NCI-H2227 (cell line): ENCODE measurements around the gene RAB10.

Experiments
- DNase-seq: peaks from one replicate; lab custom pipeline; 2025; ENCODE audit not compliant: unreplicated experiment; lab: John Stamatoyannopoulos, UW

RAB10 gene

DNA sequence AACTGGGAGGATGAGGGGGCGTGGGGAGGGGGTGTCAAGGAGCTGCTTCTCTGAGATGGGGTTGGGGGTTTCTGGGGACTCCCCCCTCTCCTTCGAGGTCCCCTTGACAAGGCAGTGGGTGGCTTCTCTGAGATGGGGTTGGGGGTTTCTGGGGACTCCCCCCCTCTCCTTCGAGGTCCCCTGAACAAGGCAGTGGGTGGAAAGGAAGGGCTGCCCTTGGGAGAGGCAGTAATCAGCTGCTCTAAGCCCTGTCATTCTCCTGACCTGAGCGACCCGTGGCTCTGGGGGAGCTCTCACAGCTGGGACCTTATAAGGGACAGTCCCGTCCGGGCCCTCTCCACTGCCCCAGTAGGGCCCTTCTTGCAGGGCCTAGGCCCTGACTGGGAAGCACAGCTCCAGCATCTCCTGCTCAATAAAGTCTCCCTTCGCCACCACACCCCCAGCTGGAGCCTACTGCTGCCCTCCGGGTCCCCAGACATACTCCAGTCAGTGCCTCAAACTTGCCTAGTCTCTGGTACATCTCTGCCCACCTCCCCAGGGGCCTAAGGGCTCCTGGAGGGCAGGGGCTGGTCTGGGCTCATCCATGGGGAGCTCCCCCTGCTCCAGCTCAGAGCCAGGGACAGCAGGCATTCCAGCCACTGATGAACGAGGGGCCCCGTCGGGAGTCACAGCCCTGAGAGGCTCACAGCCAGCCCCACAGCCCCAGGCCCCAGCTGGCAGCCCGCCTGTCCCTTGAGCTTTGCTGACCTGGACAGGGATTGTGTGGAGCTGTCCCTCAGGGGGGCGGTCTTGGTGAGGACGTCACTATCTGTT lies 141.8 kb downstream of the RAB10 start:
- DNase-seq: no peak

DNA sequence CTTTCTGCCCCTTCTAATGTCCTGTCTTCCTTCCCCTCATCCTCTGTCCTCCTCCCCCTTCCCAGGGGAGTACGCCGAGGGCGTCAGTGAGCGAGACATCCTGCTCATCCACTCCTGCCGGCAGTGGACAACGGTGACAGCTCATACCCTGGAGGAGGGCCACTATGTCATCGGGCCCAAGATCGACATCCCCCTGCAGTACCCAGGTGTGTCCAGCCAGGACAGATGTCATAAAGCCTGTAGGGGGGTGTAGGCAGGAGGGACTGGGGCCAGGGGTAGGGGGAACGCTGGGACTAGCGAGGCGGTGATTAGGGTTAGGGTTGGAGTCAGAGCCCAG lies 142.4 kb downstream of the RAB10 start:
- DNase-seq: no peak

DNA sequence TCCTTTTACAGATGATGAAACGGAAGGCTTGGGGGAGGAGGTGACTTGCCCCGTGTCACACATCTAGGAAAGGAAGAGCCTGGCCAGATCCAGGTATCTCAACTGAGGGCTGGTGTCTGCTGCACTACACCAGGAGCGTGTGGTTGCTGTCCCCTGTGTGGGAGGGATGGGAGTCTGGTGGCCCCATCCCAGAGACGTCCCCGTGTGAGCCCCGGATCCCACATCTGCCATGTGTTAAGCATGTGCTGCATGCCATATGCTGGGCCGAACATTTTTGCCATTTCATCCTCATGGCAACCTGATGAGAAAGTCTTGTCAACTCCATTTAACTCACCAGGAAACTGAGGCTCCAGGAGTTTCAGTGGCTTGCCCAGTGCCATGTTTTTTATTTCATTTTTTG lies 143.2 kb downstream of the RAB10 start:
- DNase-seq: no peak

DNA sequence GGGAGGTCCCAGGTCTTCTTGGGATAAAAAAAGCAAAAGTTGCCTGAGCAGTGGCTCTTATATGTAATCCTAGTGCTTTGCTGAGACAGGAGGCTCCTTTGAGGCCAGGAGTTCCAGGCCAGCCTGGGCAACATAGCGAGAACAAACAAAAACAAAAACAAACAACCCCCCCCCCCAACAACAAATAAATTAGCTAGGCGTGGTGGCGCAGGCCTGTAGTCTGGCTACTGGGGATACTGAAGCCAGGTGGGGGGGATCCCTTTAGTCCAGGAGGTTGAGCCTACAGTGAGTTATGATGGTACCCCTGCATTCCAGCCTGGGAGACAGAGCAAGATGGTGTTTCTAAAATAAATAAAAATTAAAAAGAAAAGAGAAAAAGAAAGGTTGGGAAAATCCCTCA lies 144.4 kb downstream of the RAB10 start:
- DNase-seq: no peak

DNA sequence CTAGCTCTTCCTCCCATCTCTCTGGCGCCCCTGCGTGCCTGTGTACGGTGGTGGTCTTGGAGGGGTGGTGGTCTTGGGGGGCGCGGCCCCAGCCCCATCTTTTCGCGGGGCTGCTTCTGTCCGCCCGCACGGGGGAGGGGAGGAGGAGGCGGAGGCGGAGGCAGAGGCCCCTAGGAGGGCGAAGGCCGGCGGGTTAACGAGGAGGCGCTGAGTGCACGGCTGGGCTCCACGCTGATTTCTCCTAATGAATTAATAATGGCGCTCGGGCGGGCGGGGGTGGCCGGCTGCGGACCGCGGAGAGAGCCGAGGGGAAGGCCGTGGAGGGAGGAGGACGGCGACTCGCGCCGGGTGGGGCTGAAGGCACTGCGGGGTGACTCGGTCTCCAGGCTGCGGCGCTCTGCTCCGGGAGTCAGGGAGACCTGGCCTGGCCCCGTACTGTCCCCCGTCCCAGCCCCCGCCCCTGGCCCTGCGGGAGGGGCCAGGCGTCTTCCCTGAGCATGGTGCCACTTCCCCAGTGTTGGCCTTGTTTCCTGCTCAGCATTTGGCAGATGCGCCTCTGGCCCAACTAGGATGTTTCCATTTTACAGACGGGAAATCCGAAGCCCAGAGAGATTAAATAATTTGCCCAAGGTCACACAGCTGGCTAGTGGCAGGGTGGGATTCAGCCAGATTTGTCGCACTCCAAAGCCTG lies 145.0 kb downstream of the RAB10 start:
- DNase-seq: peak; percentile 65

DNA sequence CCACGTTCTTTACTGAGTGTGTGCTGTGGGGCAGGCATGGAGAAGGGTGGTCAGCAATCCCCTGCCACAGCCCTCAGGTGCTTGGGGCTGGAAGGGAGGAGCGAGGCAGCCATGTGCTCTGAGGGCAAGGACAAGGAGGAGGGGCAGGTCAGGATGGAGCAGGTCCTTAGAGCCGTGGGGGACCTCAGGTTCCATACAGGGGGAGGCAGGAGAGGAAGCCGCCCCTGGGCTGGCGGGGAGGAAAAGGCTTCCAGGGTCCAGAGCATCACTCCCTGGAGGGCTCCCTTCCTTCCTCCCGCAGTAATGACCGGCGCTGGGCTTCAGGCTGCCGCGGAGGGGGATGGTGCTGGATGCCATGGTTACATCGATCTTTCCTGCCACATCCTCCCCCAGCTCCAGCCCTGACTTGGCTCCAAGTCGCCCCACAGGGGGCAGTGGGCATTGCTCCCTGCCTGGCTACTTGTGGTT lies 145.6 kb downstream of the RAB10 start:
- peak; percentile 73 for DNase-seq

DNA sequence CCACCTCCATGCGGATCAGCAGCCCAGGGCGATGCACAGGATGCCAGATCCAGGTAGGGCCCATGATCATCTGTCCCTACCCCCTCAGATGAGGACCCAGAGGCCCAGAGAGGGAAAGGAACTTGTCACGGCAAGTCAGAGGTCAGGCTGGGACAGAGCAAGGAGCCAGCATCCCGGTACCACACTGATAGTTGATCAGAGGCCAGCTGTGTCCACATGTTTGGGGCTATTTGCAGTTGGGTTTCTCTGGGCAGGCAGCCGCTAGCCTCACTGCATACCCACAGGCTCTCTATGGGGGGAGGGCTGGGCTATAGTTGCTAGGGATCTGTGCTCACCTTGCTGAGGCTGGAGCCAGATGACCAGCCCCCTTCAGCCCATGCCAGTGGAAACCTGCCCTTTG lies 148.6 kb downstream of the RAB10 start:
- no peak for DNase-seq

DNA sequence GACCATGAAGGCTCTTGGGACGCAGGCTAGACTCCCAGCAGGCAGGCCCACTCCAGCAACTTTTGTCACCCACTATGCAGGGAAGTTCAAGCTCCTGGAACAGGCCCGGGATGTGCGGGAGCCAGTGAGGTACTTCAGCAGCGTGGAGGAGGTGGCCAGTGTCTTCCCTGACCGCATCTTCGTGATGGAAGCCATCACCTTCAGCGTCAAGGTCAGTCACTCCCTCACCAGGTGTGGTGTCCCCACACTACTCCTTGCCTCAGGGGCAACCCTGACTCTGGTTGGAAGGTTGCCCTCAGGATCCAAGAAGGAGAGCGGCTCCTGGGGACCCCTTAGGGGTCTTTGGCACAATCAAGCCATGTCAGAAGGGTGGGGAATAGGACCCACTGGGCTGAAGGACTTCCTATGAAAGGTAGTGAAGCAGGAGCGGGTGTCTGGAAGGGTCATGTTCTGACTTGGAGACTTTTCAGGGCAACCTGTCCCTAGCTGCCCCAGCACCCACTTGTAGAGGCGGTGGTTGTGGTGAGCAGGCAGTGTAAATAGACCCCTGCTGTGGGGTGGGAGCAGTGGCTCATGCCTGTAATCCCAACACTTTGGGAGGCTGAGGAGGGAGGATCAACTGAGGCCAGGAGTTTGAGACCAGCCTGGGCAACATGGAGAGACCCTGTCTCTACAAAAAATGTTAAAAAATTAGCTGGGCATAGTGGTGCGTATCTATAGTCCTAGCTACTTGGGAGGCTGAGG lies 149.2 kb downstream of the RAB10 start:
- no peak for DNase-seq

DNA sequence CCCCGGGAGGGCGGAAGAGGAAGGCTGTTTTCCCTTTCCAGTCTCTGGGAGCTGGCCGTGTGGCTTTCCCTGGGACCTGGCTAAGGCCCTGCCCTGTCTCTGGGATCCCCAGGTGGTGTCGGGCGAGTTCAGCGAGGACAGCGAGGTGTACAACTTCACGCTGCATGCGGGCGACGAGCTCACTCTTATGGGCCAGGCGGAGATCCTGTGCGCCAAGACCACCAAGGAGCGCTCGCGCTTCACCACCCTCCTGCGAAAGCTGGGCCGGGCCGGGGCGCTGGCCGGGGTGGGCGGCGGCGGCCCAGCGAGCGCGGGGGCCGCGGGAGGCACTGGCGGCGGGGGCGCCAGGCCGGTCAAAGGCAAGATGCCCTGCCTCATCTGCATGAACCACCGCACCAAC lies 150.2 kb downstream of the RAB10 start:
- no peak for DNase-seq

DNA sequence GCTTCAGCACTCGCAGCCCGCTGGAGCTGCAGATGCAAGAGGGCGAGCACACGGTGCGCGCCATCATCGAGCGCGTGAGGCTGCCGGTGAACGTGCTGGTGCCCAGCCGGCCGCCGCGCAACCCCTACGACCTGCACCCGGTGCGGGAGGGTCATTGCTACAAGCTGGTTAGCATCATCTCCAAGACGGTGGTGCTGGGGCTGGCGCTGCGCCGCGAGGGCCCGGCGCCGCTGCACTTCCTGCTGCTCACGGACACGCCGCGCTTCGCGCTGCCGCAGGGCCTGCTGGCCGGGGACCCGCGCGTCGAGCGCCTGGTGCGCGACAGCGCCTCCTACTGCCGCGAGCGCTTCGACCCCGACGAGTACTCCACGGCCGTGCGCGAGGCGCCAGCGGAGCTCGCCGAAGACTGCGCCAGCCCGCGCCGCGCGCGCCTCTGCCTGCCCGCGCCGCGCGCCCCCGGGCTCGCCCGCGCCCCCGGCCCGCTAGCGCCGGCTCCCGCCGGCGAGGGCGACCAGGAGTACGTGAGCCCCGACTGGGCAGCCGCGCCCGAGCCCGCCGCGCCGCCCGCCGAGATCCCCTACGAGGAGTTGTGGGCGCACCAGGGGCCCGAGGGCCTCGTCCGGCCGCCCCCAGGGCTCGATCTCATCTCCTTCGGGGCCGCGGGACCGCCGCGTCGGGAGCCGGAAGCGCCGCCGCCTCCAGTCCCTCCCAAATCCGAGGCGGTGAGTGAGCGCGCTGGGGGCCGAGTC lies 150.8 kb downstream of the RAB10 start:
- peak; percentile 94 for DNase-seq

DNA sequence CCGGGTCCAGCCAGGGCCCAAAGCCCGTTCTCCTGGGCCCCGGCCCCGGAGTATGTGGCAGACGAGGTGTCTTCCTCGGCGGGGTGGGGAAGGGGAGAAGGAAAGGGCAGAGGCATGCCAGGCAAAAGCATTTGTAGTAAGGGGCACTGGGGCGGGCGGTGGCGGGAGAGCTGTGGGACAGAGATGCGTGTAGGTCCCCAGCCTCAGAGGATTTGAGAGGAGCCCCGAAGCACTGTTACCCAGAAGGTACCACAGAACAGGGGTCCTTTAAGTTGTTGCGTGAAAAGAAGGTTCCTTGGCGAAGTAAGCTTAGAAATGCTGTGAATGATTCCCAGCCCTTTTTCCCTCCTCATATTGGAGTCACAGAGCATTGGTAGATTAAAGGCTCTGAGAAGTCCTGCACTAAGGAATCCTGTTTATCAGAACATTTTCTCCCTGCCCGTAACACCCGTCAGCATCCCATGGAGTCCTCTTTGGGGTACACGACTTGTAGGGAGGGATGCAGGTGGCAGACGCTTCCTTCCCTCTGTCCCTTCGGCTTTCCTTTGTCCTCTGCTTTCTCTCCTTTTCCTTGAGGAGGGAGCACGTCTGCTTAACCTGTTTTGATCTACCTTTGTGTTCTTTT lies 151.5 kb downstream of the RAB10 start:
- no peak for DNase-seq

DNA sequence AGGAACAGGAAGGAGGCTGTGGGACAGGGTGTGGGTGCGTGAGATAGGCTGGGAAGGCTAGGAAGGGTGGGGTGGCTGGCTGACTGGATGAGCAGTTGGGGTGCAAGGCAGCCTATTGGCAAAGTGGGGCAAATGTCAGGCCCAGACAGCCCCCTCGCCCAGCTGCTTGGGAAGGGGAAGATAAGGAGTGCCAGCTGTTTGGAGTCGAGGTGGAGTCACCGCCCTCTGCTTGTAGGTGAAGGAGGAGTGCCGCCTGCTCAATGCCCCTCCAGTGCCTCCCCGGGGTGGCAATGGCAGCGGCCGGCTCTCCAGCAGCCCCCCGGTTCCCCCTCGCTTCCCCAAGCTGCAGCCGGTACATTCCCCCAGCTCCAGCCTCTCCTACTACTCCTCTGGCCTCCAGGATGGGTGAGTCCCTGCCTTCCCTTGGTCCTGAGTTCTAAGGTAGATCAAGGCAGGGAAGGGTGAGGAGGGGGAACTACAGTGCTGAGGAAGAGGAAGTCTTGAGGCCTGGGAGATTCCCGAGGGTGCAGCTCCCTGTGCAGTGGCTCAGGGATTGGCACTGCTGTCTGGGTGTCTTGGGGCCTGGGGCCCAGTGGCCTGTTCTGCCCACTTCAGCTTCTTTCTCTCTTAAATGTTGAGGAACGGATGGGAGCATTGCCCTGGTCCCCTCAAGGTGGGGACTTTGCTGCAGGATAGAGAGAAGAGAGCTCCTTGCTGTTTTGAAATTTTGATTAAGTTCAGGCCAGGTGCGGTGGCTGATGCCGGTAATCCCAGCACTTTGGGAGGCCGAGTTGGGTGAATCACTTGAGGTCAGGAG lies 152.3 kb downstream of the RAB10 start:
- DNase-seq: no peak
